Measurements from ENCODE around the gene BMPR1A. TPM values are rescaled to one million over a fixed set of nuclear protein-coding genes. Genes with fewer than 3 reads are reported as not detected.
A peak's percentile ranks its signal among the peaks of the same experiment; 100 is the strongest.

BMPR1A gene
- total RNA-seq, 1 donor from 2014 or later, result 84.7 TPM

GRCh38 chr10:86958901-86959736, 202.7 kb downstream of the BMPR1A start:
- Mint-ChIP-seq H3K9me3 (no peaks in the 10 kb centered on the region), H3K4me1 (ENCODE audit: unreplicated experiment) (peaks cover 21% of the 10 kb centered on the region), H3K27me3 (no peaks in the 10 kb centered on the region), H3K36me3 (no peaks in the 10 kb centered on the region), H3K27ac (peak overlapping the region; percentile 74), H3K4me3 (peak overlapping the region; percentile 86)
- no peak for TF ChIP-seq CTCF (conservative IDR thresholded peaks at IDR 0.05)
- no peak for DNase-seq (ENCODE audit: extremely low spot score, unreplicated experiment)

- no peak overlapping the region for H3K27ac Mint-ChIP-seq
- no peaks in the 10 kb centered on the region for H3K27me3 Mint-ChIP-seq
- H3K36me3 Mint-ChIP-seq, result no peaks in the 10 kb centered on the region
- peak overlapping the region; percentile 86 for H3K4me3 Mint-ChIP-seq
- peaks cover 16% of the 10 kb centered on the region for H3K4me1 Mint-ChIP-seq (ENCODE audit: unreplicated experiment)
- no peak for DNase-seq (ENCODE audit: extremely low spot score, unreplicated experiment)
- H3K9me3 Mint-ChIP-seq, result no peaks in the 10 kb centered on the region
- no peak for TF ChIP-seq CTCF (conservative IDR thresholded peaks at IDR 0.05)
These were observed 203.3 kb downstream of the BMPR1A start for GRCh38 chr10:86959737-86960002.

GRCh38 chr10:86960003-86960862, 203.8 kb downstream of the BMPR1A start:
- H3K27me3 Mint-ChIP-seq, result no peaks in the 10 kb centered on the region
- TF ChIP-seq CTCF (conservative IDR thresholded peaks at IDR 0.05), result peak; percentile 88
- no peaks in the 10 kb centered on the region for H3K9me3 Mint-ChIP-seq
- H3K4me3 Mint-ChIP-seq, result peak overlapping the region; percentile 68
- no peak for DNase-seq (ENCODE audit: extremely low spot score, unreplicated experiment)
- H3K27ac Mint-ChIP-seq, result peak overlapping the region; percentile 80
- H3K4me1 Mint-ChIP-seq (ENCODE audit: unreplicated experiment), result peaks cover 17% of the 10 kb centered on the region
- peaks cover 3% of the 10 kb centered on the region for H3K36me3 Mint-ChIP-seq

- H3K27ac Mint-ChIP-seq, result peak overlapping the region; percentile 80
These were observed 204.5 kb downstream of the BMPR1A start for GRCh38 chr10:86960863-86961434.

More at GRCh38 chr10:86960863-86961434, 204.5 kb downstream of the BMPR1A start:
- TF ChIP-seq CTCF (conservative IDR thresholded peaks at IDR 0.05), result no peak
- Mint-ChIP-seq H3K4me1 (ENCODE audit: unreplicated experiment) (peaks cover 23% of the 10 kb centered on the region), H3K27me3 (no peaks in the 10 kb centered on the region), H3K4me3 (peak overlapping the region; percentile 68), H3K36me3 (peaks cover 3% of the 10 kb centered on the region), H3K9me3 (no peaks in the 10 kb centered on the region)
- no peak for DNase-seq (ENCODE audit: extremely low spot score, unreplicated experiment)
